Liver (tissue), 9 donors: ENCODE measurements around the gene ERC2. TPM values are rescaled to one million over a fixed set of nuclear protein-coding genes. Genes with fewer than 3 reads are reported as not detected.

Experiments used
- DNase-seq: peaks from one replicate; pipeline ENCODE4 v3.0.0-alpha.2; 2017; ENCODE audit warnings: low spot score
- H3K27ac ChIP-seq, 2 donors: one replicate each; pipeline ENCODE4 v1.7.0; 2013; ENCODE audit warnings: inconsistent platforms in 2 of 2, low read length in 2 of 2, control low read depth in 1 of 2, low read depth in 1 of 2, mild to moderate bottlenecking in 1 of 2
- H3K27me3 ChIP-seq, 4 donors: one replicate each; pipeline versions ENCODE4 v1.6.1 to v1.7.0; 2013; ENCODE audit warnings: low read length in 3 of 4, inconsistent platforms in 1 of 4, mild to moderate bottlenecking in 1 of 4, moderate library complexity in 1 of 4; ENCODE audit not compliant: control insufficient read depth in 4 of 4, insufficient read depth in 4 of 4
- H3K36me3 ChIP-seq, 4 donors: one replicate each; pipeline versions ENCODE4 v1.6.1 to v1.7.0; 2013; ENCODE audit warnings: low read length in 3 of 4, mild to moderate bottlenecking in 3 of 4, low read depth in 1 of 4, moderate library complexity in 1 of 4; ENCODE audit not compliant: control insufficient read depth in 4 of 4, insufficient read depth in 3 of 4
- H3K4me1 ChIP-seq, 4 donors: one replicate each; pipeline versions ENCODE4 v1.6.1 to v1.7.0; 2013; ENCODE audit warnings: low read length in 3 of 4, mild to moderate bottlenecking in 3 of 4, moderate library complexity in 1 of 4; ENCODE audit not compliant: control insufficient read depth in 4 of 4, insufficient read depth in 4 of 4
- H3K4me3 ChIP-seq, 3 donors: one replicate each; pipeline versions ENCODE4 v1.6.1 to v1.7.0; 2013; ENCODE audit warnings: low read length in 3 of 3, control low read depth in 1 of 3, low read depth in 1 of 3, mild to moderate bottlenecking in 1 of 3
- H3K9ac ChIP-seq, 2 donors: one replicate each; pipeline ENCODE4 v1.7.0; 2013; ENCODE audit warnings: low read length in 2 of 2, mild to moderate bottlenecking in 2 of 2, moderate library complexity in 2 of 2, control low read depth in 1 of 2, low read depth in 1 of 2
- H3K9me3 ChIP-seq, 4 donors: one replicate each; pipeline versions ENCODE4 v1.6.1 to v1.7.0; 2013; ENCODE audit warnings: low read length in 3 of 4; ENCODE audit not compliant: control insufficient read depth in 4 of 4
- EGR1 ChIP-seq, 2 donors: IDR thresholded peaks; 2 replicates each; pipeline ENCODE4 v1.6.1; 2016 to 2018; ENCODE audit warnings: antibody characterized with exemption in 2 of 2, low read depth in 2 of 2
- FOXA1 ChIP-seq: IDR thresholded peaks from 2 replicates; pipeline ENCODE4 v1.6.1; 2016; ENCODE audit warnings: antibody characterized with exemption
- FOXA2 ChIP-seq: IDR thresholded peaks from 2 replicates; pipeline ENCODE4 v1.6.1; 2016; ENCODE audit warnings: antibody characterized with exemption
- GABPA ChIP-seq, 2 donors: IDR thresholded peaks in 1 of 2; conservative IDR thresholded peaks in 1 of 2; 2 replicates each; pipeline ENCODE4 v1.6.1; 2016; ENCODE audit warnings: antibody characterized with exemption in 2 of 2, mild to moderate bottlenecking in 1 of 2, moderate library complexity in 1 of 2
- HNF4G ChIP-seq: IDR thresholded peaks from 2 replicates; pipeline ENCODE4 v1.6.1; 2016; ENCODE audit warnings: antibody characterized with exemption
- JUND ChIP-seq, 2 donors: IDR thresholded peaks; 2 replicates each; pipeline ENCODE4 v1.6.1; 2016; ENCODE audit warnings: antibody characterized with exemption in 2 of 2
- NR2F2 ChIP-seq: IDR thresholded peaks from 2 replicates; pipeline ENCODE4 v1.6.1; 2016; ENCODE audit warnings: antibody characterized with exemption
- RAD21 ChIP-seq, 2 donors: IDR thresholded peaks; 2 replicates each; pipeline ENCODE4 v1.6.1; 2016; ENCODE audit warnings: antibody characterized with exemption in 2 of 2, mild to moderate bottlenecking in 2 of 2
- RXRA ChIP-seq, 2 donors: IDR thresholded peaks; 2 replicates each; pipeline ENCODE4 v1.6.1; 2017 to 2018; ENCODE audit warnings: antibody characterized with exemption in 2 of 2, mild to moderate bottlenecking in 1 of 2
- SP1 ChIP-seq: IDR thresholded peaks from 2 replicates; pipeline ENCODE4 v1.6.1; 2018; ENCODE audit warnings: antibody characterized with exemption, mild to moderate bottlenecking
- TAF1 ChIP-seq: conservative IDR thresholded peaks from 2 replicates; pipeline ENCODE4 v1.6.1; 2016; ENCODE audit warnings: antibody characterized with exemption, mild to moderate bottlenecking
- YY1 ChIP-seq: IDR thresholded peaks from 2 replicates; pipeline ENCODE4 v1.6.1; 2016; ENCODE audit warnings: antibody characterized with exemption, mild to moderate bottlenecking
- WGBS: extraction: QIAGEN DNeasy Blood & Tissue Kit; methylation state at CpG from one replicate; pipeline ENCODE4 v1.1.7; 2013; 5-methylcytosine and 5-hydroxymethylcytosine counted together
- polyA plus RNA-seq, 2 donors: library from polyadenylated mRNA; stranded (reverse) in 1 of 2; unstranded in 1 of 2; fragments of 200-250 nt in 1 of 2; fragments of >200 nt in 1 of 2; fragmentation: Nextera tagmentation in 1 of 2; extraction: Ambion mirVana in 1 of 2; gene quantifications; one replicate each; pipeline versions ENCODE4 v1.2.1 to v1.2.3, GENCODE V29; 2013 to 2015
- total RNA-seq, 2 donors: library from RNA; depleted of rRNA; stranded (reverse); fragments of >200 nt; gene quantifications; one replicate each; pipeline ENCODE4 v1.2.3, GENCODE V29; 2014
- TF ChIP-seq, protein P1 (sequence below): IDR thresholded peaks from 2 replicates; pipeline ENCODE4 v1.6.1; 2016; ENCODE audit warnings: antibody characterized with exemption, mild to moderate bottlenecking
- TF ChIP-seq, protein P2 (sequence below): fragments of 150-350 bp; IDR thresholded peaks from 2 replicates; pipeline ENCODE4 v1.5.1; 2017; ENCODE audit warnings: improper control_type of control experiment, low read depth, low read length; ENCODE audit not compliant: missing input control
- TF ChIP-seq, protein P3 (sequence below): IDR thresholded peaks from 2 replicates; pipeline ENCODE4 v1.6.1; 2016; ENCODE audit warnings: antibody characterized with exemption
- TF ChIP-seq, protein P4 (sequence below): IDR thresholded peaks from 2 replicates; pipeline ENCODE4 v1.6.1; 2016; ENCODE audit warnings: antibody characterized with exemption
- TF ChIP-seq, protein P5 (sequence below): IDR thresholded peaks from 2 replicates; pipeline ENCODE4 v1.6.1; 2016; ENCODE audit warnings: antibody characterized with exemption
- donor health status: healthy.
- donor health status: healthy.
- donor health status: healthy.
- donor health status: healthy.
- donor health status: healthy.

Gene ERC2
- total and polyA plus RNA-seq, 4 donors: 0.14 to 0.25 TPM; not detected in 2

DNA sequence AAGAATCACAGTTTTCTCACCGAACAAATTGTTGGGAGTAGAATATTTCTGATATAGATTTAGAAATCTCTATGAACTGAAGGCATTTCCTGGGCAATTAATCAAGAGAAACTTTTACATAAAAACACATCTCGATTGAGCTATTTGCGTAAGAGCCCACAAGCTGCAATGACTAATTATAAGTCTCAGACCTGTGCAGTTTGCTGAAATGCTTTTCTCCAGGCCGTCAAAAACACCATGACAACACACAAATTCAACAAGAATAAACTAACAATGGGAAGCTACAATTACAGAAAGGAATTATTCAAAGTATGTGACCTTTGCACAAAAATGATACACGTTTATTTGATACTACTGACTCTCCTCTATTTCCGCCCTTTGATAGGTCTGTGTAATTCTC, 499.9 kb downstream of the ERC2 start:
- H3K27me3 ChIP-seq: peaks cover 0 to 3% (median 0%) of the 10 kb centered on the region in 4 donors
- no peaks in the 10 kb centered on the region for H3K4me1 ChIP-seq
- H3K9me3 ChIP-seq: no peaks in the 10 kb centered on the region
- no peak for DNase-seq
- no peak overlapping the region for H3K4me3 ChIP-seq
- TF ChIP-seq EGR1 (IDR thresholded peaks at IDR 0.05; ENCODE audit: low read depth in 2 of 2) (no peak), RXRA (IDR thresholded peaks at IDR 0.05) (no peak), NR2F2 (no peak), RAD21 (IDR thresholded peaks at IDR 0.05) (no peak), HNF4G (no peak), GABPA (IDR thresholded peaks at IDR 0.05 in 1 of 2, conservative IDR thresholded peaks at IDR 0.05 in 1 of 2) (no peak), YY1 (no peak), TAF1 (no peak), JUND (IDR thresholded peaks at IDR 0.05) (no peak), FOXA1 (no peak), FOXA2 (no peak)
- TF ChIP-seq, protein P1, sequence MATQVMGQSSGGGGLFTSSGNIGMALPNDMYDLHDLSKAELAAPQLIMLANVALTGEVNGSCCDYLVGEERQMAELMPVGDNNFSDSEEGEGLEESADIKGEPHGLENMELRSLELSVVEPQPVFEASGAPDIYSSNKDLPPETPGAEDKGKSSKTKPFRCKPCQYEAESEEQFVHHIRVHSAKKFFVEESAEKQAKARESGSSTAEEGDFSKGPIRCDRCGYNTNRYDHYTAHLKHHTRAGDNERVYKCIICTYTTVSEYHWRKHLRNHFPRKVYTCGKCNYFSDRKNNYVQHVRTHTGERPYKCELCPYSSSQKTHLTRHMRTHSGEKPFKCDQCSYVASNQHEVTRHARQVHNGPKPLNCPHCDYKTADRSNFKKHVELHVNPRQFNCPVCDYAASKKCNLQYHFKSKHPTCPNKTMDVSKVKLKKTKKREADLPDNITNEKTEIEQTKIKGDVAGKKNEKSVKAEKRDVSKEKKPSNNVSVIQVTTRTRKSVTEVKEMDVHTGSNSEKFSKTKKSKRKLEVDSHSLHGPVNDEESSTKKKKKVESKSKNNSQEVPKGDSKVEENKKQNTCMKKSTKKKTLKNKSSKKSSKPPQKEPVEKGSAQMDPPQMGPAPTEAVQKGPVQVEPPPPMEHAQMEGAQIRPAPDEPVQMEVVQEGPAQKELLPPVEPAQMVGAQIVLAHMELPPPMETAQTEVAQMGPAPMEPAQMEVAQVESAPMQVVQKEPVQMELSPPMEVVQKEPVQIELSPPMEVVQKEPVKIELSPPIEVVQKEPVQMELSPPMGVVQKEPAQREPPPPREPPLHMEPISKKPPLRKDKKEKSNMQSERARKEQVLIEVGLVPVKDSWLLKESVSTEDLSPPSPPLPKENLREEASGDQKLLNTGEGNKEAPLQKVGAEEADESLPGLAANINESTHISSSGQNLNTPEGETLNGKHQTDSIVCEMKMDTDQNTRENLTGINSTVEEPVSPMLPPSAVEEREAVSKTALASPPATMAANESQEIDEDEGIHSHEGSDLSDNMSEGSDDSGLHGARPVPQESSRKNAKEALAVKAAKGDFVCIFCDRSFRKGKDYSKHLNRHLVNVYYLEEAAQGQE: no peak
- TF ChIP-seq, protein P2, sequence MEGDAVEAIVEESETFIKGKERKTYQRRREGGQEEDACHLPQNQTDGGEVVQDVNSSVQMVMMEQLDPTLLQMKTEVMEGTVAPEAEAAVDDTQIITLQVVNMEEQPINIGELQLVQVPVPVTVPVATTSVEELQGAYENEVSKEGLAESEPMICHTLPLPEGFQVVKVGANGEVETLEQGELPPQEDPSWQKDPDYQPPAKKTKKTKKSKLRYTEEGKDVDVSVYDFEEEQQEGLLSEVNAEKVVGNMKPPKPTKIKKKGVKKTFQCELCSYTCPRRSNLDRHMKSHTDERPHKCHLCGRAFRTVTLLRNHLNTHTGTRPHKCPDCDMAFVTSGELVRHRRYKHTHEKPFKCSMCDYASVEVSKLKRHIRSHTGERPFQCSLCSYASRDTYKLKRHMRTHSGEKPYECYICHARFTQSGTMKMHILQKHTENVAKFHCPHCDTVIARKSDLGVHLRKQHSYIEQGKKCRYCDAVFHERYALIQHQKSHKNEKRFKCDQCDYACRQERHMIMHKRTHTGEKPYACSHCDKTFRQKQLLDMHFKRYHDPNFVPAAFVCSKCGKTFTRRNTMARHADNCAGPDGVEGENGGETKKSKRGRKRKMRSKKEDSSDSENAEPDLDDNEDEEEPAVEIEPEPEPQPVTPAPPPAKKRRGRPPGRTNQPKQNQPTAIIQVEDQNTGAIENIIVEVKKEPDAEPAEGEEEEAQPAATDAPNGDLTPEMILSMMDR: no peak
- TF ChIP-seq, protein P3, sequence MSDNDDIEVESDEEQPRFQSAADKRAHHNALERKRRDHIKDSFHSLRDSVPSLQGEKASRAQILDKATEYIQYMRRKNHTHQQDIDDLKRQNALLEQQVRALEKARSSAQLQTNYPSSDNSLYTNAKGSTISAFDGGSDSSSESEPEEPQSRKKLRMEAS: no peak
- TF ChIP-seq, protein P4, sequence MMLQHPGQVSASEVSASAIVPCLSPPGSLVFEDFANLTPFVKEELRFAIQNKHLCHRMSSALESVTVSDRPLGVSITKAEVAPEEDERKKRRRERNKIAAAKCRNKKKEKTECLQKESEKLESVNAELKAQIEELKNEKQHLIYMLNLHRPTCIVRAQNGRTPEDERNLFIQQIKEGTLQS: no peak
- TF ChIP-seq, protein P5, sequence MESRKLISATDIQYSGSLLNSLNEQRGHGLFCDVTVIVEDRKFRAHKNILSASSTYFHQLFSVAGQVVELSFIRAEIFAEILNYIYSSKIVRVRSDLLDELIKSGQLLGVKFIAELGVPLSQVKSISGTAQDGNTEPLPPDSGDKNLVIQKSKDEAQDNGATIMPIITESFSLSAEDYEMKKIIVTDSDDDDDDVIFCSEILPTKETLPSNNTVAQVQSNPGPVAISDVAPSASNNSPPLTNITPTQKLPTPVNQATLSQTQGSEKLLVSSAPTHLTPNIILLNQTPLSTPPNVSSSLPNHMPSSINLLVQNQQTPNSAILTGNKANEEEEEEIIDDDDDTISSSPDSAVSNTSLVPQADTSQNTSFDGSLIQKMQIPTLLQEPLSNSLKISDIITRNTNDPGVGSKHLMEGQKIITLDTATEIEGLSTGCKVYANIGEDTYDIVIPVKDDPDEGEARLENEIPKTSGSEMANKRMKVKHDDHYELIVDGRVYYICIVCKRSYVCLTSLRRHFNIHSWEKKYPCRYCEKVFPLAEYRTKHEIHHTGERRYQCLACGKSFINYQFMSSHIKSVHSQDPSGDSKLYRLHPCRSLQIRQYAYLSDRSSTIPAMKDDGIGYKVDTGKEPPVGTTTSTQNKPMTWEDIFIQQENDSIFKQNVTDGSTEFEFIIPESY: no peak
- no peak overlapping the region for H3K27ac ChIP-seq
- no peak overlapping the region for H3K9ac ChIP-seq
- 67% methylated on average over 6 of the region's 6 CpGs for WGBS
- no peaks in the 10 kb centered on the region for H3K36me3 ChIP-seq

DNA sequence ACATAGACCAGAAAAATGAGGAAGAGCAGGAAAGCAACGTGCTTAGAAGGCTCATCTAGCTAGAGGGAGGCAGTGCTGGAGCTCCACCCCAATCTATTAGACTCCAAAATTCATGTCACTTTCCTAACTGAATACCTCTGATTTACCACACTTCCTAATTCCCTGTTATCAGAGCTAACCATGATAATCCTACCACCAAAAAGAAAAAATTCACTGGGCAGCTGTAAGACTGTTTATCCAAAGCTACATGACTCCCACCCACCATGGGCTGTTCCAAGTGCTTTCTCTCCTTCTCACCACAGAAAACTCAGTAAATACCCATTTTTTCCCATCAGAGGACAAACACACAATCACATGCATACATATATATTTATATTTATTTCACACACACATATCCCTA, 501.7 kb downstream of the ERC2 start:
- Histone ChIP-seq H3K4me3 (no peak overlapping the region), H3K36me3 (no peaks in the 10 kb centered on the region), H3K9ac (no peak overlapping the region), H3K27ac (no peak overlapping the region), H3K27me3 (peaks cover 0 to 3% (median 0%) of the 10 kb centered on the region in 4 donors), H3K9me3 (no peaks in the 10 kb centered on the region), H3K4me1 (no peaks in the 10 kb centered on the region)
- 71% methylated on average over 1 of the region's 1 CpG for WGBS
- DNase-seq: no peak
- TF ChIP-seq, protein P2: no peak
- TF ChIP-seq, protein P5: no peak
- TF ChIP-seq SP1: no peak
- TF ChIP-seq, protein P1: no peak
